Measurements from ENCODE around the gene CFAP299.

GRCh38 chr4:80452055-80452454 lies 116.5 kb downstream of the CFAP299 start:
- no peak for TF ChIP-seq CTCF (IDR thresholded peaks at IDR 0.05)
- no peak for TF ChIP-seq POLR2A (IDR thresholded peaks at IDR 0.05)
